ENCODE data around the gene GRID2. TPM values are rescaled to one million over a fixed set of nuclear protein-coding genes. Genes with fewer than 3 reads are reported as not detected.

The GRID2 gene
- total and polyA plus RNA-seq, 10 of the 15 experiments (the other 5 are each of a cell fraction or from before 2014, with no cell fraction given): not detected

GRCh38 chr4:92262371-92262770, 41.4 kb upstream of the GRID2 start:
- intact Hi-C loops (cut with micrococcal nuclease; ENCODE audit: unreplicated experiment): no loop called here
- SMC1A ChIA-PET (ENCODE audit: uncharacterized antibody, unreplicated experiment): interaction anchor here (1.3 kb wide), 1 partner anchor 103 kb away, joined by 3 read pairs; no protein-coding TSS in a partner anchor
- POLR2A ChIA-PET: no interaction called here
- H3K27ac ChIP-seq (ENCODE audit: control insufficient read depth, insufficient read depth): no peak overlapping the region
- H3K79me2 ChIP-seq (ENCODE audit: control insufficient read depth, insufficient read depth, low read length): no peaks in the 10 kb centered on the region
- H3K4me3 ChIP-seq: no peak overlapping the region
- TF ChIP-seq SRF (IDR thresholded peaks at IDR 0.05; ENCODE audit: low read depth in 2 of 2, low read length in 2 of 2) (no peak), MYB (IDR thresholded peaks at IDR 0.05; ENCODE audit: borderline replicate concordance, low read depth, low read length) (no peak), MLLT1 (IDR thresholded peaks at IDR 0.05) (no peak), BHLHE40 (IDR thresholded peaks at IDR 0.05; ENCODE audit: borderline replicate concordance in 1 of 2, low read depth in 2 of 2, low read length in 1 of 2) (no peak), NKRF (conservative IDR thresholded peaks at IDR 0.05) (no peak), BCL11A (IDR thresholded peaks at IDR 0.05; ENCODE audit: low read depth, low read length) (no peak), ZBTB33 (IDR thresholded peaks at IDR 0.05) (no peak), HDAC2 (IDR thresholded peaks at IDR 0.05) (no peak)
- in situ Hi-C loops (cut with MboI): no loop called here
- CTCF ChIA-PET: no interaction called here
- no peaks in the 10 kb centered on the region for H3K4me1 ChIP-seq (ENCODE audit: control insufficient read depth, insufficient read depth, low read length)
- no peaks in the 10 kb centered on the region for H3K9me3 ChIP-seq (replicated peaks; ENCODE audit: control insufficient read depth, insufficient read depth, low read length)
- RAD21 ChIA-PET (ENCODE audit: unreplicated experiment): no interaction called here
- ATAC-seq (no peak), FAIRE-seq (no peak), DNase-seq (ENCODE audit: low read depth, low spot score) (no peak)
- H3K4me2 ChIP-seq (ENCODE audit: control insufficient read depth, insufficient read depth): no peak overlapping the region
- no TSS peak for BruUV-seq (replicated peaks)
- no peaks in the 10 kb centered on the region for H4K20me1 ChIP-seq (ENCODE audit: control insufficient read depth, insufficient read depth)
- no peak overlapping the region for H3K9ac ChIP-seq (ENCODE audit: control insufficient read depth, insufficient read depth, low read length)
- H3K27me3 ChIP-seq (replicated peaks in 1 of 2; ENCODE audit: control insufficient read depth in 2 of 2, insufficient read depth in 2 of 2, low read length in 1 of 2): no peaks in the 10 kb centered on the region
- WGBS (ENCODE audit: insufficient coverage, insufficient replicate concordance, low lambda C conversion rate, missing lambda C conversion rate): 6% methylated on average over 2 of the region's 2 CpGs
- H3K36me3 ChIP-seq (ENCODE audit: control insufficient read depth in 2 of 2, insufficient read depth in 2 of 2, low read length in 1 of 2): no peaks in the 10 kb centered on the region
- H2AFZ ChIP-seq (ENCODE audit: control insufficient read depth, low read depth, low read length): no peak overlapping the region

Data from GM12878 (cell line).